HepG2 (cell line): ENCODE measurements around the gene ESPN. TPM values are rescaled to one million over a fixed set of nuclear protein-coding genes. Genes with fewer than 3 reads are reported as not detected.

Source experiments
- FOXA3 ChIP-seq: IDR thresholded peaks from 2 replicates; pipeline ENCODE4 v1.6.1; 2016; ENCODE audit warnings: missing genetic modification reagents, missing compliant biosample characterization
- GATAD2A ChIP-seq: IDR thresholded peaks from 2 replicates; pipeline ENCODE4 v1.6.1; 2016
- IKZF1 ChIP-seq: fragments of 450-650 bp; IDR thresholded peaks from 2 replicates; pipeline ENCODE4 v1.7.1; 2016
- RARG ChIP-seq: sonication (generic); formaldehyde crosslinking; IDR thresholded peaks from 2 replicates; pipeline ENCODE4 v1.4.0; 2020; ENCODE audit warnings: low read depth, mild to moderate bottlenecking, missing genetic modification reagents
- REL ChIP-seq: sonication (generic); formaldehyde crosslinking; conservative IDR thresholded peaks from 2 replicates; pipeline ENCODE4 v1.8.0; 2022; ENCODE audit warnings: mild to moderate bottlenecking, missing genetic modification reagents, moderate library complexity
- SP140L ChIP-seq: sonication (generic); formaldehyde crosslinking; IDR thresholded peaks from 2 replicates; pipeline ENCODE4 v1.4.0; 2020; ENCODE audit warnings: missing genetic modification reagents, borderline replicate concordance
- TBL1XR1 ChIP-seq: fragments of 150-350 bp; IDR thresholded peaks from 2 replicates; pipeline ENCODE4 v1.6.1; 2014; ENCODE audit warnings: borderline replicate concordance, low read length; ENCODE audit not compliant: partially characterized antibody
- ZNF556 ChIP-seq: sonication (generic); formaldehyde crosslinking; IDR thresholded peaks from 2 replicates; pipeline ENCODE4 v1.4.0; 2020; ENCODE audit warnings: mild to moderate bottlenecking, missing genetic modification reagents, borderline replicate concordance
- ZNF703 ChIP-seq: sonication (generic); formaldehyde crosslinking; IDR thresholded peaks from 2 replicates; pipeline ENCODE4 v1.5.1; 2020; ENCODE audit warnings: missing genetic modification reagents, mild to moderate bottlenecking, moderate library complexity, borderline replicate concordance
- polyA plus RNA-seq, 8 experiments: library from polyadenylated mRNA; depleted of rRNA in 3 of 8; stranded (reverse) in 7 of 8; unstranded in 1 of 8; fragments of >200 nt; fragmentation: Illumina TruSeq in 4 of 8; extraction: Trizol in 4 of 8; gene quantifications; 2 replicates each; pipeline versions ENCODE4 v1.2.1 to v1.2.3, GENCODE V29; 2011 to 2016; ENCODE audit warnings: low read depth in 4 of 8, missing spikeins in 1 of 8, mixed read lengths in 1 of 8; ENCODE audit not compliant: insufficient read depth in 1 of 8
- total RNA-seq, 5 experiments: library from RNA; depleted of rRNA; stranded (reverse); fragments of >200 nt; fragmentation: Illumina TruSeq; extraction: Trizol; gene quantifications; 2 replicates each; pipeline ENCODE4 v1.2.3, GENCODE V29; 2016; ENCODE audit warnings: low read depth in 1 of 5
- TF ChIP-seq, protein P1 (sequence below): IDR thresholded peaks from 2 replicates; pipeline ENCODE4 v1.6.1; 2016; ENCODE audit warnings: control low read depth
- TF ChIP-seq, protein P2 (sequence below): sonication (generic); formaldehyde crosslinking; IDR thresholded peaks from 2 replicates; pipeline ENCODE4 v1.4.0; 2020; ENCODE audit warnings: mild to moderate bottlenecking, missing genetic modification reagents, borderline replicate concordance
- TF ChIP-seq, protein P3 (sequence below): IDR thresholded peaks from 2 replicates; pipeline ENCODE4 v1.6.1; 2016; ENCODE audit warnings: mild to moderate bottlenecking
- TF ChIP-seq, protein P4 (sequence below): IDR thresholded peaks from 2 replicates; pipeline ENCODE4 v1.6.1; 2016; ENCODE audit warnings: missing biosample characterization, missing genetic modification reagents, low read depth
- TF ChIP-seq, protein P5 (sequence below): sonication (generic); formaldehyde crosslinking; conservative IDR thresholded peaks from 2 replicates; pipeline ENCODE4 v1.8.0; 2022; ENCODE audit warnings: mild to moderate bottlenecking, moderate library complexity, missing genetic modification reagents
- TF ChIP-seq, protein P6 (sequence below): sonication (generic); formaldehyde crosslinking; IDR thresholded peaks from 2 replicates; pipeline ENCODE4 v1.4.0; 2020; ENCODE audit warnings: missing genetic modification reagents
- TF ChIP-seq, protein P7 (sequence below): sonication (generic); formaldehyde crosslinking; IDR thresholded peaks from 2 replicates; pipeline ENCODE4 v1.5.1; 2020; ENCODE audit warnings: missing genetic modification reagents, mild to moderate bottlenecking, borderline replicate concordance

Gene ESPN
- total and polyA plus RNA-seq, 2 of the 13 experiments (the other 11 are each of a cell fraction or from before 2014, with no cell fraction given), result 48.6 to 54.2 TPM

DNA sequence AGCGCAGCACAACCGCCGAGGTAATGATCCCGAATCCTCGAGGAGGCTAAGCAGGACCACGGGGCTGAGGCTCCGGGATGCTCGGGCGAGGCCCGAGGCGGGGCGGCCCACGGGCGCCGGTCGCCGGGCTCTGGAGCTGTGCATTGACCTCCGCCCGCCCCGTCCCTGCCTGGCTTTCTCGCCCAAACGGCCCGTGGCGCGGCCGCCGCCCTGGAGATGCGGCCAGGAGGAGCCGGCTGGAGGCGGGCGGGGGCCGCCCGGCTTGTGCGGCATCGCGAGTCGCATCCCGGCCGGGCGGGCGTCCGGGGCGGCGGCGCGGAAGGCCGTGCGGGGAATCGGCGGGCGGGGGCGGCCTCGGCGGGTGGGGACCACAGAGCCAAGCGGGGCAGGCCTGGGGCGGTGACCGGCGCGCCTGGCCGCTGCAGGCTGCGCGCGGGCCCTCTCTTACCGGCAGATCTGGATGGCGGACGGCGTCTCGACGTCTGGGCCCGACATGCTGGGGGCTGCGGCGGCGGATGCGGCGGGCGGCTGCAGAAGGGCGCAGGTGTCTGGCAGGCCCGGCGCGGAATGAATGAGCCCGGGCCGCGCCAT is 31.7 kb upstream of the ESPN start (continued):
- TF ChIP-seq, protein P1, sequence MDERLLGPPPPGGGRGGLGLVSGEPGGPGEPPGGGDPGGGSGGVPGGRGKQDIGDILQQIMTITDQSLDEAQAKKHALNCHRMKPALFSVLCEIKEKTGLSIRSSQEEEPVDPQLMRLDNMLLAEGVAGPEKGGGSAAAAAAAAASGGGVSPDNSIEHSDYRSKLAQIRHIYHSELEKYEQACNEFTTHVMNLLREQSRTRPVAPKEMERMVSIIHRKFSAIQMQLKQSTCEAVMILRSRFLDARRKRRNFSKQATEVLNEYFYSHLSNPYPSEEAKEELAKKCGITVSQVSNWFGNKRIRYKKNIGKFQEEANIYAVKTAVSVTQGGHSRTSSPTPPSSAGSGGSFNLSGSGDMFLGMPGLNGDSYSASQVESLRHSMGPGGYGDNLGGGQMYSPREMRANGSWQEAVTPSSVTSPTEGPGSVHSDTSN, result no peak
- TF ChIP-seq, protein P2, sequence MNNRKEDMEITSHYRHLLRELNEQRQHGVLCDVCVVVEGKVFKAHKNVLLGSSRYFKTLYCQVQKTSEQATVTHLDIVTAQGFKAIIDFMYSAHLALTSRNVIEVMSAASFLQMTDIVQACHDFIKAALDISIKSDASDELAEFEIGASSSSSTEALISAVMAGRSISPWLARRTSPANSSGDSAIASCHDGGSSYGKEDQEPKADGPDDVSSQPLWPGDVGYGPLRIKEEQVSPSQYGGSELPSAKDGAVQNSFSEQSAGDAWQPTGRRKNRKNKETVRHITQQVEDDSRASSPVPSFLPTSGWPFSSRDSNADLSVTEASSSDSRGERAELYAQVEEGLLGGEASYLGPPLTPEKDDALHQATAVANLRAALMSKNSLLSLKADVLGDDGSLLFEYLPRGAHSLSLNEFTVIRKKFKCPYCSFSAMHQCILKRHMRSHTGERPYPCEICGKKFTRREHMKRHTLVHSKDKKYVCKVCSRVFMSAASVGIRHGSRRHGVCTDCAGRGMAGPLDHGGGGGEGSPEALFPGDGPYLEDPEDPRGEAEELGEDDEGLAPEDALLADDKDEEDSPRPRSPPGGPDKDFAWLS, result no peak
- TF ChIP-seq FOXA3 (CRISPR knock-in tag), result no peak
- no peak for TF ChIP-seq ZNF703 (CRISPR knock-in tag)
- TF ChIP-seq REL (CRISPR knock-in tag), result no peak
- TF ChIP-seq TBL1XR1, result no peak
- TF ChIP-seq, protein P3, sequence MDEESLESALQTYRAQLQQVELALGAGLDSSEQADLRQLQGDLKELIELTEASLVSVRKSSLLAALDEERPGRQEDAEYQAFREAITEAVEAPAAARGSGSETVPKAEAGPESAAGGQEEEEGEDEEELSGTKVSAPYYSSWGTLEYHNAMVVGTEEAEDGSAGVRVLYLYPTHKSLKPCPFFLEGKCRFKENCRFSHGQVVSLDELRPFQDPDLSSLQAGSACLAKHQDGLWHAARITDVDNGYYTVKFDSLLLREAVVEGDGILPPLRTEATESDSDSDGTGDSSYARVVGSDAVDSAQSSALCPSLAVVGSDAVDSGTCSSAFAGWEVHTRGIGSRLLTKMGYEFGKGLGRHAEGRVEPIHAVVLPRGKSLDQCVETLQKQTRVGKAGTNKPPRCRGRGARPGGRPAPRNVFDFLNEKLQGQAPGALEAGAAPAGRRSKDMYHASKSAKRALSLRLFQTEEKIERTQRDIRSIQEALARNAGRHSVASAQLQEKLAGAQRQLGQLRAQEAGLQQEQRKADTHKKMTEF (CRISPR knock-in tag), result no peak
- 0 out of 2 replicates have a peak, but pooled peaks have one; percentile 37 for TF ChIP-seq ZNF556 (CRISPR knock-in tag)
- TF ChIP-seq, protein P4, sequence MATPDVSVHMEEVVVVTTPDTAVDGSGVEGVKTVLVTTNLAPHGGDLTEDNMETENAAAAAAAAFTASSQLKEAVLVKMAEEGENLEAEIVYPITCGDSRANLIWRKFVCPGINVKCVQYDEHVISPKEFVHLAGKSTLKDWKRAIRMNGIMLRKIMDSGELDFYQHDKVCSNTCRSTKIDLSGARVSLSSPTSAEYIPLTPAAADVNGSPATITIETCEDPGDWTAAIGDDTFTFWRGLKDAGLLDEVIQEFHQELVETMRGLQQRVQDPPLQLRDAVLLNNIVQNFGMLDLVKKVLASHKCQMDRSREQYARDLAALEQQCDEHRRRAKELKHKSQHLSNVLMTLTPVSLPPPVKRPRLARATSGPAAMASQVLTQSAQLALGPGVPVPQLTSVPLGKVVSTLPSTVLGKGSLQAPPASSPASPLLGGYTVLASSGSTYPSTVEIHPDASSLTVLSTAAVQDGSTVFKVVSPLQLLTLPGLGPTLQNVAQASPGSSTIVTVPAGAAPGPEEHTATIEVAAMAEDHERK, result no peak
- no peak for TF ChIP-seq RARG (CRISPR knock-in tag)
- TF ChIP-seq, protein P5, sequence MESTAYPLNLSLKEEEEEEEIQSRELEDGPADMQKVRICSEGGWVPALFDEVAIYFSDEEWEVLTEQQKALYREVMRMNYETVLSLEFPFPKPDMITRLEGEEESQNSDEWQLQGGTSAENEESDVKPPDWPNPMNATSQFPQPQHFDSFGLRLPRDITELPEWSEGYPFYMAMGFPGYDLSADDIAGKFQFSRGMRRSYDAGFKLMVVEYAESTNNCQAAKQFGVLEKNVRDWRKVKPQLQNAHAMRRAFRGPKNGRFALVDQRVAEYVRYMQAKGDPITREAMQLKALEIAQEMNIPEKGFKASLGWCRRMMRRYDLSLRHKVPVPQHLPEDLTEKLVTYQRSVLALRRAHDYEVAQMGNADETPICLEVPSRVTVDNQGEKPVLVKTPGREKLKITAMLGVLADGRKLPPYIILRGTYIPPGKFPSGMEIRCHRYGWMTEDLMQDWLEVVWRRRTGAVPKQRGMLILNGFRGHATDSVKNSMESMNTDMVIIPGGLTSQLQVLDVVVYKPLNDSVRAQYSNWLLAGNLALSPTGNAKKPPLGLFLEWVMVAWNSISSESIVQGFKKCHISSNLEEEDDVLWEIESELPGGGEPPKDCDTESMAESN (CRISPR knock-in tag), result no peak
- TF ChIP-seq, protein P6, sequence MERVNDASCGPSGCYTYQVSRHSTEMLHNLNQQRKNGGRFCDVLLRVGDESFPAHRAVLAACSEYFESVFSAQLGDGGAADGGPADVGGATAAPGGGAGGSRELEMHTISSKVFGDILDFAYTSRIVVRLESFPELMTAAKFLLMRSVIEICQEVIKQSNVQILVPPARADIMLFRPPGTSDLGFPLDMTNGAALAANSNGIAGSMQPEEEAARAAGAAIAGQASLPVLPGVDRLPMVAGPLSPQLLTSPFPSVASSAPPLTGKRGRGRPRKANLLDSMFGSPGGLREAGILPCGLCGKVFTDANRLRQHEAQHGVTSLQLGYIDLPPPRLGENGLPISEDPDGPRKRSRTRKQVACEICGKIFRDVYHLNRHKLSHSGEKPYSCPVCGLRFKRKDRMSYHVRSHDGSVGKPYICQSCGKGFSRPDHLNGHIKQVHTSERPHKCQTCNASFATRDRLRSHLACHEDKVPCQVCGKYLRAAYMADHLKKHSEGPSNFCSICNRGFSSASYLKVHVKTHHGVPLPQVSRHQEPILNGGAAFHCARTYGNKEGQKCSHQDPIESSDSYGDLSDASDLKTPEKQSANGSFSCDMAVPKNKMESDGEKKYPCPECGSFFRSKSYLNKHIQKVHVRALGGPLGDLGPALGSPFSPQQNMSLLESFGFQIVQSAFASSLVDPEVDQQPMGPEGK, result peak; percentile 33; the same call in 1 of the 2 replicates
- no peak for TF ChIP-seq SP140L
- TF ChIP-seq, protein P7, sequence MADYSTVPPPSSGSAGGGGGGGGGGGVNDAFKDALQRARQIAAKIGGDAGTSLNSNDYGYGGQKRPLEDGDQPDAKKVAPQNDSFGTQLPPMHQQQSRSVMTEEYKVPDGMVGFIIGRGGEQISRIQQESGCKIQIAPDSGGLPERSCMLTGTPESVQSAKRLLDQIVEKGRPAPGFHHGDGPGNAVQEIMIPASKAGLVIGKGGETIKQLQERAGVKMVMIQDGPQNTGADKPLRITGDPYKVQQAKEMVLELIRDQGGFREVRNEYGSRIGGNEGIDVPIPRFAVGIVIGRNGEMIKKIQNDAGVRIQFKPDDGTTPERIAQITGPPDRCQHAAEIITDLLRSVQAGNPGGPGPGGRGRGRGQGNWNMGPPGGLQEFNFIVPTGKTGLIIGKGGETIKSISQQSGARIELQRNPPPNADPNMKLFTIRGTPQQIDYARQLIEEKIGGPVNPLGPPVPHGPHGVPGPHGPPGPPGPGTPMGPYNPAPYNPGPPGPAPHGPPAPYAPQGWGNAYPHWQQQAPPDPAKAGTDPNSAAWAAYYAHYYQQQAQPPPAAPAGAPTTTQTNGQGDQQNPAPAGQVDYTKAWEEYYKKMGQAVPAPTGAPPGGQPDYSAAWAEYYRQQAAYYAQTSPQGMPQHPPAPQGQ (CRISPR knock-in tag), result no peak
- TF ChIP-seq GATAD2A, result no peak
- no peak for TF ChIP-seq IKZF1
